SIG-M5 treated with dmso at 0.1 percent for 504 hours (cell line): Measurements from ENCODE around the gene AMY1C.
A peak's percentile ranks its signal among the peaks of the same experiment; 100 is the strongest.
"Not testable (repeated sequence)": the region's sequence is repeated elsewhere in the genome, so short reads cannot be mapped to it uniquely, and the experiment has no call there.

Source experiments
- DNase-seq: peaks from one replicate; lab custom pipeline; 2025; ENCODE audit not compliant: unreplicated experiment; lab: John Stamatoyannopoulos, UW

The AMY1C gene

GRCh38 chr1:103749598-103749997 is at the start of gene AMY1C:
Gene AMY1C (plus strand): TSS chr1:103749898. CDS start chr1:103750470, 572 bp downstream.
- DNase-seq = not testable (repeated sequence)

- not testable (repeated sequence) for DNase-seq
Observed at GRCh38 chr1:103700669-103701068, 49.0 kb upstream of the AMY1C start.

GRCh38 chr1:103701256-103701655 is 48.4 kb upstream of the AMY1C start:
- not testable (repeated sequence) for DNase-seq

DNA sequence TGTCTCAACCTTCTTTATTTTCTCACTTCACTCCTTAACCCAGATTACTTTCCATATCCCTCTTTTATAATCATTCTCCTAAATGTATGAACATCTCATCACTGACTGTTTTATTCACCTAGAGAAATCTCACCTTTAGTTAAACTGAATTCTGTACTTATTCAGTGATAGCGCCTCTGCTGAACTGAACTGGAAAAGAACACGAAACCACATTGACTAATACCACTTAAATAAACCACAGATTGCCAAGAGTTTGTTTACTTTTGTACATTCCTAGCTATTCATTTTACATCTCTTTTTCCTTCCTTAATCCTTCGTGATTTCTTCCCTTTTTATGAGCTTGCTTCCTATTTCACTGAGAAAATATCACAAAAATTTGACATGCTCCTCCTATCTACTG is 42.0 kb upstream of the AMY1C start:
- not testable (repeated sequence) for DNase-seq

DNA sequence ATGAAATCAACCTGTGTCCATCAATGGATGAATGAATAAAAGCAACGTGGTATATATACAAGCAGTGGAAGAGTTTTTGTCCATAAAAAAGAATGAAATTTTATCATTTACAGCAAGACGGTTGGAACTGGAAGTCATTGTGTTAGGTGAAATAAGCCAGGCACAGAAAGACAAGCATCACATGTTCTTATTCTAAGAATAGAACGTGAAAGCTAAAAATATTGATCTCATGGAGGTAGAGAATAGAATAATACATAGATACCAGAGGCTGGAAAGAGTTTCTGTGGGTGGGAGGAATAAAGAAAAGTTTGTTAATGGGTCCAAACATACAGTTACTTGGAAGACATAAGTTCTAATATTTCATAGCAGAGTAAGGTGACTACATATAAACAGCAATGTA is 39.3 kb upstream of the AMY1C start:
- not testable (repeated sequence) for DNase-seq

- DNase-seq = not testable (repeated sequence)
Observed at GRCh38 chr1:103717404-103717803, 32.3 kb upstream of the AMY1C start.

DNA sequence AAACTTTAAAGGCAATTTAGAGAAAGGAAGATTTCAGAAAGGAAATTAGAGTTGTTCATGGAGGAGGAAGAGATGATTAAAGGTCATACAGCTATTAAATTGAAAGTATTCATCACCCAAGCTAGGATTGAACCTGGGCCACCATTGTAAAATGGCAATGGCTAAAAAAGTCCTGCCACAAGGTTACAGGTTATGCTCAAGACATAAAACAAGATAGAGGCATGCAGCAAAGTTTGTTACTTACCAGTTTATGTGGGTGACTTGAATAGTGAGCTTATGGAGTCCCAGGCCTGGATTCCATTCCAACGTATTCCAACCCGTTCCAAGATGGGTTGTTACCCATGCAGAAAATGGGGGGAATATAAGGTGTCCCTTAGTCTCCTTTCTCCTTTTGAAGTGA is 28.2 kb upstream of the AMY1C start:
- DNase-seq = not testable (repeated sequence)

- DNase-seq = not testable (repeated sequence)
Observed at GRCh38 chr1:103735334-103735733, 14.4 kb upstream of the AMY1C start.

- DNase-seq = not testable (repeated sequence)
Observed at GRCh38 chr1:103738031-103738430, 11.7 kb upstream of the AMY1C start.

DNA sequence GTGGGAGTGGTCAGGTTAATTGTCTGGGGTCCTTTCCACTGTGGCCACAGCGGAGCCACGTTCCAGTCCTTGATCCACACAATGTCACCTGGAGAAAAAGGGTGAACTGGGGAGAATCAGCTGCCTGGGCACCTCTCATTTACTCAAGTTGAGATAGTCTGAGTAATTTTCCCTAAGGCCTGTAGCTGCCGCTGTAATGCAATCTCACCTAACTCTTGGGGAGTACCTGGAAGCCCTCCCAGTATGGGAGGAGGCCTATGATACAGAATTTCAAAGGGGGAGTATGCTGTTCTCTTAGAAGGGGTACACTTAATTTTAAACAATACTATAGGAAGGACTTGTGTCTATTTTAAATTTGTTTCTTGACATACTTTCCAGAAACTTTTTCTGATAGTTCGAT is 5.2 kb upstream of the AMY1C start:
- DNase-seq = not testable (repeated sequence)

- DNase-seq = not testable (repeated sequence)
Observed at GRCh38 chr1:103745040-103745439, 4.7 kb upstream of the AMY1C start.

GRCh38 chr1:103748273-103748672 is 1.4 kb upstream of the AMY1C start:
- not testable (repeated sequence) for DNase-seq

- no peak for DNase-seq
Observed at GRCh38 chr1:103761896-103762295, 12.2 kb downstream of the AMY1C start.

DNA sequence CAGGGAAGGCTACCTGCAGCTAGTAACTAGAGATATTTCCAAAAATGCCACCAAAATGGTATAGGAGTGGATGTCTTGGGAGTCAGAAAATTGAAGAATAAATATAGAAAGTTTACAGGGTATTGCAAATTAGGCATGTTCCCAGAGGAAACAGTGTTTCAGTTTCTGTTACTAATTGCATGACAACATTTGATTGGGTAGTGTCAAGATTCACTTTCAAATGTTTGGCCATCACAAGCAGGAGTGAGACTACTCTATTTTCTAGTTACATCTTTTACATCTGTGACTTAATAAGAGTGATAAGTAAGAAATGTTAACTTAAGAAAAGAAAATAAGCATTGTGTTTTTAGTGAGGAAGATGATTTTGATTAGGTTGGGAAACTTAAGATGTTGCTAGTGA is 30.2 kb downstream of the AMY1C start:
- no peak for DNase-seq

DNA sequence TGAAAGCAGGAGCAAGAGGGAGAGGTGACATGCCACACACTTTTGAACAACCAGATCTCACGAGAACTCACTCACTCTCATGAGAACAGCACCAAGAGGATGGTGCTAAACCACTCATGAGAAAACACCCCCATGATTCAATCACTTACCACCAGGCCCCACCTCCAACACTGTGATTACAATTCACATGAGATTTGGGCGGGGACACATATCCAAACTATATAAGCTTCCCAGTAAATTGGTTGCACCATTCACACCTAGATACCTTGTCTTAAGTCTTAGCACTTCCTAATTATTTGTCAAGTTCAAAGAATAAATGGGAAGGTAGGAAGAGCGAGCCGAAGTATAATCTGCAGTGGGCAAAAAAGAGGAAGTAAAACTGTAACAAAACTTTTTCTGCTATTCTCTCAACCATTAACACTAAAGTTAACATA is 34.3 kb downstream of the AMY1C start:
- peak; percentile 16 for DNase-seq

GRCh38 chr1:103788377-103788776 is 38.7 kb downstream of the AMY1C start:
- peak; percentile 5 for DNase-seq

DNA sequence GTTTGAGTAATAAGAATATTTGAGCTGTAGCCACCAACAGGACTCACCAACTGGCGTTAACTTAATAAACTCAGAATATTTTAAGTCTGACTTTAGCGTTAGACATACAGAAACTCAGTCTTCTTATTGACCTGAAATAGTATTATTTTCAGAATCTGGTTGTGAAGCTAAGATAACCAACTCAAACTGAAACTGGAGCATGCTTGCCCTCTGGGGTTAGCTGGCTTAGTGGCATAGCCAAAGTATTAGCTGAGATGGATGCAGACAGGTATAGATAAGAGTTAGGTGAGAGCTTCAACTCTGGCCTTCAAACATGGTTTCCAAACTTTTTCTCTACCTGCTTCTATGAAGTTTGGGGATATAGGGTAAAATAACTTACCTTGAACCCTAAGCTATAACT is 40.5 kb downstream of the AMY1C start:
- DNase-seq = no peak
